Left renal pelvis (tissue), 4 donors: ENCODE results near the gene CTNNA2. TPM values are rescaled to one million over a fixed set of nuclear protein-coding genes. Genes with fewer than 3 reads are reported as not detected.
"Not testable (repeated sequence)": the region's sequence is repeated elsewhere in the genome, so short reads cannot be mapped to it uniquely, and the experiment has no call there.

Source experiments
- DNase-seq, 4 donors: peaks; one replicate each; pipeline ENCODE4 v3.0.0-alpha.2; 2013; ENCODE audit warnings: low read depth in 4 of 4, low spot score in 3 of 4
- polyA plus RNA-seq, 4 donors: library from polyadenylated mRNA; unstranded; fragments of 120-200 nt; gene quantifications; one replicate each; pipeline ENCODE4 v1.2.1, GENCODE V29; 2013; ENCODE audit not compliant: insufficient read length in 4 of 4

Gene CTNNA2
- polyA plus RNA-seq, 4 donors: 3.4 to 23.1 (median 5.3) TPM

- no peak for DNase-seq
Measured at GRCh38 chr2:80062298-80062697, 549.4 kb downstream of the CTNNA2 start.

- DNase-seq: no peak
Measured at GRCh38 chr2:80068038-80068731, 555.3 kb downstream of the CTNNA2 start.

- DNase-seq: no peak
Measured at GRCh38 chr2:80070587-80070986, 557.7 kb downstream of the CTNNA2 start.

GRCh38 chr2:80071941-80072340, 559.1 kb downstream of the CTNNA2 start:
- no peak for DNase-seq

GRCh38 chr2:80073134-80073561, 560.3 kb downstream of the CTNNA2 start:
- peak; percentile 25 to 54 (median 43) for DNase-seq

- DNase-seq: no peak
Measured at GRCh38 chr2:80074321-80075070, 561.6 kb downstream of the CTNNA2 start.

- DNase-seq: no peak
Measured at GRCh38 chr2:80075719-80076118, 562.9 kb downstream of the CTNNA2 start.

- no peak for DNase-seq
Measured at GRCh38 chr2:80078290-80079036, 565.6 kb downstream of the CTNNA2 start.

GRCh38 chr2:80080957-80081356, 568.1 kb downstream of the CTNNA2 start:
- DNase-seq: no peak

GRCh38 chr2:80086831-80087230, 574.0 kb downstream of the CTNNA2 start:
- no peak for DNase-seq

GRCh38 chr2:80091237-80091636, 578.4 kb downstream of the CTNNA2 start:
- DNase-seq: no peak

GRCh38 chr2:80092474-80092873, 579.6 kb downstream of the CTNNA2 start:
- DNase-seq: no peak

GRCh38 chr2:80098503-80098902, 585.7 kb downstream of the CTNNA2 start:
- not testable (repeated sequence) for DNase-seq

GRCh38 chr2:80102026-80102425, 589.2 kb downstream of the CTNNA2 start:
- no peak for DNase-seq

GRCh38 chr2:80105015-80105640, 592.3 kb downstream of the CTNNA2 start:
- DNase-seq: no peak

GRCh38 chr2:80111185-80111584, 598.3 kb downstream of the CTNNA2 start:
- DNase-seq: no peak

- DNase-seq: no peak
Measured at GRCh38 chr2:80112790-80113189, 599.9 kb downstream of the CTNNA2 start.

GRCh38 chr2:80113399-80113798, 600.5 kb downstream of the CTNNA2 start:
- DNase-seq: no peak

GRCh38 chr2:80114812-80115211, 602.0 kb downstream of the CTNNA2 start:
- DNase-seq: no peak

- no peak for DNase-seq
Measured at GRCh38 chr2:80117401-80117800, 604.5 kb downstream of the CTNNA2 start.

- no peak for DNase-seq
Measured at GRCh38 chr2:80120866-80121265, 608.0 kb downstream of the CTNNA2 start.
